C1 segment of cervical spinal cord (tissue), 14 donors: ENCODE results near the gene ATXN7L2.
A peak's percentile ranks its signal among the peaks of the same experiment; 100 is the strongest.

ENCODE experiments used
- DNase-seq, 14 donors: peaks; one replicate each; lab custom pipeline; 2025; lab: John Stamatoyannopoulos, UW

ATXN7L2 gene

GRCh38 chr1:109475261-109475660, 8.4 kb upstream of the ATXN7L2 start:
- no peak for DNase-seq

- DNase-seq: no peak
These were observed 6.9 kb upstream of the ATXN7L2 start for GRCh38 chr1:109476825-109477224.

- DNase-seq: no peak
These were observed 5.9 kb upstream of the ATXN7L2 start for GRCh38 chr1:109477821-109478220.

- no peak for DNase-seq
These were observed 4.9 kb upstream of the ATXN7L2 start for GRCh38 chr1:109478806-109479205.

- no peak for DNase-seq
These were observed 4.4 kb upstream of the ATXN7L2 start for GRCh38 chr1:109479311-109479710.

GRCh38 chr1:109479901-109480300, 3.8 kb upstream of the ATXN7L2 start:
- no peak for DNase-seq

- DNase-seq: no peak
These were observed 2.1 kb upstream of the ATXN7L2 start for GRCh38 chr1:109481646-109482045.

- DNase-seq: peak in 1 of 14 donors; percentile 60
These were observed 1.5 kb upstream of the ATXN7L2 start for GRCh38 chr1:109482242-109482641.

GRCh38 chr1:109482791-109483671, 674 bp upstream of the ATXN7L2 start:
- peak in 5 of 14 donors; percentile 65 to 86 (median 75) for DNase-seq

- peak in 1 of 14 donors; percentile 50 for DNase-seq
These were observed 842 bp downstream of the ATXN7L2 start for GRCh38 chr1:109484519-109484975.

GRCh38 chr1:109485001-109485400, 1.3 kb downstream of the ATXN7L2 start:
- no peak for DNase-seq

- no peak for DNase-seq
These were observed 3.6 kb downstream of the ATXN7L2 start for GRCh38 chr1:109487261-109487660.

- DNase-seq: no peak
These were observed 4.5 kb downstream of the ATXN7L2 start for GRCh38 chr1:109488201-109488600.

- no peak for DNase-seq
These were observed 5.0 kb downstream of the ATXN7L2 start for GRCh38 chr1:109488696-109489095.

- DNase-seq: peak in 10 of 14 donors; percentile 10 to 77 (median 46)
These were observed 6.6 kb downstream of the ATXN7L2 start for GRCh38 chr1:109490029-109490933.

- peak in 1 of 14 donors; percentile 53 for DNase-seq
These were observed 7.2 kb downstream of the ATXN7L2 start for GRCh38 chr1:109490934-109491302.

GRCh38 chr1:109491372-109491771, 7.7 kb downstream of the ATXN7L2 start:
- peak in 1 of 14 donors; percentile 49 for DNase-seq

- DNase-seq: no peak
These were observed 9.1 kb downstream of the ATXN7L2 start for GRCh38 chr1:109492779-109493178.

- peak in 1 of 14 donors; percentile 40 for DNase-seq
These were observed 9.5 kb downstream of the ATXN7L2 start for GRCh38 chr1:109493227-109493626.

- DNase-seq: peak; percentile 56 to 87 (median 75)
These were observed 10.3 kb downstream of the ATXN7L2 start, which contains the start of gene CYB561D1 for GRCh38 chr1:109493805-109494539. TSS of gene CYB561D1 (plus strand) at chr1:109494094. CDS start at chr1:109494140, 46 bp downstream.

- DNase-seq: no peak
These were observed 12.0 kb downstream of the ATXN7L2 start for GRCh38 chr1:109495738-109496137.
